Endothelial cell of umbilical vein (primary cell): ENCODE data around the gene SUPT20HL1.

Experiments used
- CTCF ChIP-seq, 2 donors: IDR thresholded peaks; 1 replicate in 1 of 2; 2 replicates in 1 of 2; pipeline ENCODE4 v1.5.1; 2011; ENCODE audit warnings: low read length in 2 of 2, mild to moderate bottlenecking in 2 of 2, moderate library complexity in 2 of 2, control low read depth in 1 of 2, inconsistent platforms in 1 of 2, low read depth in 1 of 2; ENCODE audit not compliant: insufficient read depth in 1 of 2; ENCODE audit errors: extremely low read depth in 1 of 2
- POLR2A ChIP-seq: IDR thresholded peaks from 2 replicates; pipeline ENCODE4 v1.6.1; 2012; ENCODE audit warnings: low read depth, mild to moderate bottlenecking, control low read depth, low read length

DNA sequence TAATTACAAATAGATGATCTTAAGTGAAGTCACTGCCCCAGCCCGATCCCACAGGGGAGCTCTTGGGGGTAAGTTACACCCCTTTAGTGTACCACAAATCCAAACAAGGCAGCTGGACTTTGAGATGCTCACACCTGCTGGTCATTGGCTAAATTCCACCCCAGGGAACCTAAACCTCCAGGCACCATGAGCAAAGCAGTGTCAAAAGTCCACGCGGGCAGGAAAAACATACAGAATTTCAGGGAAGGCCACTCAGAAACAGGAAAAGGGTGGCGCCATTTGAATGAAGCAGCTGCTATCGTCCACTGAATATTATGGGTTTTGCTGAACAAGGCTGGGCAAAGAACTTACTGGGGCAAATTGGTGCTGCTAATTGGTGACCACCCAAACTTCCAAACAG is 30.9 kb downstream of the SUPT20HL1 start:
- TF ChIP-seq POLR2A (no peak), CTCF (IDR thresholded peaks at IDR 0.05; ENCODE audit: extremely low read depth in 1 of 2, insufficient read depth in 1 of 2, low read depth in 1 of 2, low read length in 2 of 2) (no peak)
